T1000 (cell line): ENCODE measurements around the gene EPHA2.
"Not testable (repeated sequence)": the region's sequence is repeated elsewhere in the genome, so short reads cannot be mapped to it uniquely, and the experiment has no call there.

Experiments
- DNase-seq: peaks from one replicate; lab custom pipeline; 2025; ENCODE audit warnings: mixed read lengths; lab: John Stamatoyannopoulos, UW

EPHA2 gene

GRCh38 chr1:16167331-16168143, 11.7 kb upstream of the EPHA2 start:
- DNase-seq, result no peak

- no peak for DNase-seq
These were observed 10.2 kb upstream of the EPHA2 start for GRCh38 chr1:16166117-16166516.

- no peak for DNase-seq
These were observed 9.7 kb upstream of the EPHA2 start for GRCh38 chr1:16165548-16165947.

GRCh38 chr1:16165073-16165364, 9.2 kb upstream of the EPHA2 start:
- no peak for DNase-seq

GRCh38 chr1:16164213-16165072, 8.6 kb upstream of the EPHA2 start:
- DNase-seq, result peak; percentile 78

- DNase-seq, result not testable (repeated sequence)
These were observed 7.8 kb upstream of the EPHA2 start for GRCh38 chr1:16163608-16164212.

- no peak for DNase-seq
These were observed 6.4 kb upstream of the EPHA2 start for GRCh38 chr1:16162163-16162822.

GRCh38 chr1:16161717-16162116, 5.8 kb upstream of the EPHA2 start:
- no peak for DNase-seq

GRCh38 chr1:16158993-16159831, 3.3 kb upstream of the EPHA2 start:
- DNase-seq, result no peak

- DNase-seq, result no peak
These were observed 2.2 kb upstream of the EPHA2 start for GRCh38 chr1:16158025-16158424.

- no peak for DNase-seq
These were observed 1.1 kb upstream of the EPHA2 start for GRCh38 chr1:16156848-16157495.

GRCh38 chr1:16153999-16154673, 1.7 kb downstream of the EPHA2 start:
- no peak for DNase-seq

GRCh38 chr1:16153096-16153998, 2.5 kb downstream of the EPHA2 start:
- no peak for DNase-seq

- no peak for DNase-seq
These were observed 3.3 kb downstream of the EPHA2 start for GRCh38 chr1:16152481-16153087.

- no peak for DNase-seq
These were observed 3.9 kb downstream of the EPHA2 start for GRCh38 chr1:16151995-16152384.

- DNase-seq, result no peak
These were observed 4.5 kb downstream of the EPHA2 start for GRCh38 chr1:16151196-16151994.

- DNase-seq, result no peak
These were observed 5.4 kb downstream of the EPHA2 start for GRCh38 chr1:16150508-16150907.
